ENCODE results near the gene LPAR1. TPM values are rescaled to one million over a fixed set of nuclear protein-coding genes. Genes with fewer than 3 reads are reported as not detected.

LPAR1 gene
- total RNA-seq, 1 experiment from 2014 or later: 4.9 TPM

DNA sequence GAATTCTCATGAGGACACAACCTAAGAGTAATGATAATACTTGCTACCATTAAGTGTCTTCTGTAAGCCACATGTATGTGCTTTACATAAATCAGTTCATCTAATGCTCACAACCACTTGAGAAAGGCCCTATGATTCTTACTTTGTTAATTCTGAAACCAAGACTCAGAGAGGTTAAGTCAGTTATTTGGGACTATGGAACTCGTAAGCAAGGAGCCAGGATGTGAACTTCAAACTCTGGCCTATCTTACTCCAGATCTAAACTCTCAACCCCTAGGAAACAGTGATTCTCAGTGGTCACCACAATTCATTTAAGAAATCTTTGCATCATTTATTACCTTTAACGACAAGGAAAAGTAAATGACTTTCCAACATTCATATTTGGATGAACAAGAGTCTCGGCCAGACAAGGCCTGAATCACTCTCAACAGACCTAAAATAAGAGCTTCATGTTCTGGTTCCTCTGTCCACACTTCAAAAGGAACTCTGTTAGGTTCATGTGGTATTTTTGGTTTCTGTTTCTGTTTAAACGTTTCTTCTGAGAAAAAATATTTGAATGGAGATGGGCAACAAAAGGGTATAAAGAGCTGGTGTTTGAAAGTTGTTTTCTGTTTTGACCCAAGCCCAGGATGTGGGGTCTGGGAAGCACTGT, 104.8 kb downstream of the LPAR1 start (continued):
- TF ChIP-seq AR (CRISPR knock-in tag; IDR thresholded peaks at IDR 0.05) (no peak), PRDM15 (CRISPR knock-in tag; IDR thresholded peaks at IDR 0.05) (no peak), ZNF396 (CRISPR knock-in tag; IDR thresholded peaks at IDR 0.05; ENCODE audit: borderline replicate concordance) (no peak)

- Mint-ChIP-seq H3K27ac (no peak overlapping the region), H3K4me1 (peaks cover 11% of the 10 kb centered on the region), H3K9me3 (0 out of 2 replicates have a peak, but pooled peaks cover 6% of the 10 kb centered on the region), H3K36me3 (no peaks in the 10 kb centered on the region), H3K27me3 (ENCODE audit: low read depth) (no peaks in the 10 kb centered on the region), H3K4me3 (no peak overlapping the region)
- POLR2A ChIA-PET: no interaction called here
- CTCF ChIA-PET: no interaction called here
- DNase-seq (ENCODE audit: low spot score) (no peak), ATAC-seq (no peak)
- TF ChIP-seq, protein P1, sequence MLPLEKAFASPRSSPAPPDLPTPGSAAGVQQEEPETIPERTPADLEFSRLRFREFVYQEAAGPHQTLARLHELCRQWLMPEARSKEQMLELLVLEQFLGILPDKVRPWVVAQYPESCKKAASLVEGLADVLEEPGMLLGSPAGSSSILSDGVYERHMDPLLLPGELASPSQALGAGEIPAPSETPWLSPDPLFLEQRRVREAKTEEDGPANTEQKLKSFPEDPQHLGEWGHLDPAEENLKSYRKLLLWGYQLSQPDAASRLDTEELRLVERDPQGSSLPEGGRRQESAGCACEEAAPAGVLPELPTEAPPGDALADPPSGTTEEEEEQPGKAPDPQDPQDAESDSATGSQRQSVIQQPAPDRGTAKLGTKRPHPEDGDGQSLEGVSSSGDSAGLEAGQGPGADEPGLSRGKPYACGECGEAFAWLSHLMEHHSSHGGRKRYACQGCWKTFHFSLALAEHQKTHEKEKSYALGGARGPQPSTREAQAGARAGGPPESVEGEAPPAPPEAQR (CRISPR knock-in tag; IDR thresholded peaks at IDR 0.05): no peak
- no peak for TF ChIP-seq FOXK1 (CRISPR knock-in tag; IDR thresholded peaks at IDR 0.05)
- no peak for TF ChIP-seq ZNF317 (CRISPR knock-in tag; IDR thresholded peaks at IDR 0.05; ENCODE audit: borderline replicate concordance, low read depth)
- TF ChIP-seq, protein P2, sequence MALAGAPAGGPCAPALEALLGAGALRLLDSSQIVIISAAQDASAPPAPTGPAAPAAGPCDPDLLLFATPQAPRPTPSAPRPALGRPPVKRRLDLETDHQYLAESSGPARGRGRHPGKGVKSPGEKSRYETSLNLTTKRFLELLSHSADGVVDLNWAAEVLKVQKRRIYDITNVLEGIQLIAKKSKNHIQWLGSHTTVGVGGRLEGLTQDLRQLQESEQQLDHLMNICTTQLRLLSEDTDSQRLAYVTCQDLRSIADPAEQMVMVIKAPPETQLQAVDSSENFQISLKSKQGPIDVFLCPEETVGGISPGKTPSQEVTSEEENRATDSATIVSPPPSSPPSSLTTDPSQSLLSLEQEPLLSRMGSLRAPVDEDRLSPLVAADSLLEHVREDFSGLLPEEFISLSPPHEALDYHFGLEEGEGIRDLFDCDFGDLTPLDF (CRISPR knock-in tag; IDR thresholded peaks at IDR 0.05): no peak
- TF ChIP-seq SOX15 (CRISPR knock-in tag; IDR thresholded peaks at IDR 0.05): no peak
- no peak for TF ChIP-seq TP53 (CRISPR knock-in tag; IDR thresholded peaks at IDR 0.05)
- TF ChIP-seq PREB (CRISPR knock-in tag; IDR thresholded peaks at IDR 0.05; ENCODE audit: borderline replicate concordance): no peak
- TF ChIP-seq, protein P3, sequence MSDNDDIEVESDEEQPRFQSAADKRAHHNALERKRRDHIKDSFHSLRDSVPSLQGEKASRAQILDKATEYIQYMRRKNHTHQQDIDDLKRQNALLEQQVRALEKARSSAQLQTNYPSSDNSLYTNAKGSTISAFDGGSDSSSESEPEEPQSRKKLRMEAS (CRISPR knock-in tag; IDR thresholded peaks at IDR 0.05): no peak
- no peak for TF ChIP-seq OVOL2 (CRISPR knock-in tag; IDR thresholded peaks at IDR 0.05; ENCODE audit: borderline replicate concordance)
- TF ChIP-seq, protein P4, sequence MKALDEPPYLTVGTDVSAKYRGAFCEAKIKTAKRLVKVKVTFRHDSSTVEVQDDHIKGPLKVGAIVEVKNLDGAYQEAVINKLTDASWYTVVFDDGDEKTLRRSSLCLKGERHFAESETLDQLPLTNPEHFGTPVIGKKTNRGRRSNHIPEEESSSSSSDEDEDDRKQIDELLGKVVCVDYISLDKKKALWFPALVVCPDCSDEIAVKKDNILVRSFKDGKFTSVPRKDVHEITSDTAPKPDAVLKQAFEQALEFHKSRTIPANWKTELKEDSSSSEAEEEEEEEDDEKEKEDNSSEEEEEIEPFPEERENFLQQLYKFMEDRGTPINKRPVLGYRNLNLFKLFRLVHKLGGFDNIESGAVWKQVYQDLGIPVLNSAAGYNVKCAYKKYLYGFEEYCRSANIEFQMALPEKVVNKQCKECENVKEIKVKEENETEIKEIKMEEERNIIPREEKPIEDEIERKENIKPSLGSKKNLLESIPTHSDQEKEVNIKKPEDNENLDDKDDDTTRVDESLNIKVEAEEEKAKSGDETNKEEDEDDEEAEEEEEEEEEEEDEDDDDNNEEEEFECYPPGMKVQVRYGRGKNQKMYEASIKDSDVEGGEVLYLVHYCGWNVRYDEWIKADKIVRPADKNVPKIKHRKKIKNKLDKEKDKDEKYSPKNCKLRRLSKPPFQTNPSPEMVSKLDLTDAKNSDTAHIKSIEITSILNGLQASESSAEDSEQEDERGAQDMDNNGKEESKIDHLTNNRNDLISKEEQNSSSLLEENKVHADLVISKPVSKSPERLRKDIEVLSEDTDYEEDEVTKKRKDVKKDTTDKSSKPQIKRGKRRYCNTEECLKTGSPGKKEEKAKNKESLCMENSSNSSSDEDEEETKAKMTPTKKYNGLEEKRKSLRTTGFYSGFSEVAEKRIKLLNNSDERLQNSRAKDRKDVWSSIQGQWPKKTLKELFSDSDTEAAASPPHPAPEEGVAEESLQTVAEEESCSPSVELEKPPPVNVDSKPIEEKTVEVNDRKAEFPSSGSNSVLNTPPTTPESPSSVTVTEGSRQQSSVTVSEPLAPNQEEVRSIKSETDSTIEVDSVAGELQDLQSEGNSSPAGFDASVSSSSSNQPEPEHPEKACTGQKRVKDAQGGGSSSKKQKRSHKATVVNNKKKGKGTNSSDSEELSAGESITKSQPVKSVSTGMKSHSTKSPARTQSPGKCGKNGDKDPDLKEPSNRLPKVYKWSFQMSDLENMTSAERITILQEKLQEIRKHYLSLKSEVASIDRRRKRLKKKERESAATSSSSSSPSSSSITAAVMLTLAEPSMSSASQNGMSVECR (CRISPR knock-in tag; IDR thresholded peaks at IDR 0.05; ENCODE audit: borderline replicate concordance): no peak
- TF ChIP-seq ATF1 (CRISPR knock-in tag; IDR thresholded peaks at IDR 0.05): no peak
- TF ChIP-seq, protein P5, sequence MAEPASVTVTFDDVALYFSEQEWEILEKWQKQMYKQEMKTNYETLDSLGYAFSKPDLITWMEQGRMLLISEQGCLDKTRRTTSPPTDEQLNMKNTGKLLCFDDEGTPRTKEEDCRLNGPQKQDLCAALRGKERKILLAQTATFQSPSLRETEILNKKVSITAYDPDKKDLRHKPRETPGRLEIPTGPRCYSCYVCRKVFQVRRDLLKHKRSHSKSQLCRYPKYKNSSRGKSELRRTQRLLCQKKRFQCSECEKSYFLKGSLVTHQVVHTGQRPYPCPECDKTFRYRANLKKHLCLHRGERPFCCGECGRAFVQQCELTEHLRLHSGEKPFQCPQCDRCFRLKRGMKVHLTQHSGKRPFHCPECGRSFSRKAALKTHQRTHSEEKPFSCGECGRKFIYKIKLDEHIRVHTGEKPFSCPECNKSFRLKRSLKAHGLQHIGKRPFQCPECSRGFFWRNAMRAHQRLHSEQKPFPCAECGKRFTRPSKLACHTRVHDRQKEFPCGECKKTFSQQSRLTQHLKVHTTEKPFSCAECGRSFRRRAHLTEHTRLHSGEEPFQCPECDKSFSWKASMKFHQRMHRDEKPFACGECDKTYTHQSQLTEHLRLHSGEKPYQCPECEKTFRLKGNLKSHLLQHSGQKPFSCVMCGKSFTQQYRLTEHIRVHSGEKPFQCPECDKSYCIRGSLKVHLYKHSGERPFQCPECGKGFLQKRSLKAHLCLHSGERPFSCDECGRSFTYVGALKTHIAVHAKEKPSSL (CRISPR knock-in tag; conservative IDR thresholded peaks at IDR 0.05): no peak
- no peak for TF ChIP-seq FOXJ3 (CRISPR knock-in tag; IDR thresholded peaks at IDR 0.05; ENCODE audit: borderline replicate concordance)
- no peak for TF ChIP-seq CREB1 (CRISPR knock-in tag; IDR thresholded peaks at IDR 0.05)
Observed at GRCh38 chr9:110932863-110933262, 105.4 kb downstream of the LPAR1 start.
